T-cell (primary cell): ENCODE measurements around the gene FHL2. TPM values are rescaled to one million over a fixed set of nuclear protein-coding genes. Genes with fewer than 3 reads are reported as not detected.

Experiments
- ATAC-seq, 4 experiments: fragments of 200-7000 bp in 3 of 4; fragments of 150-1000 bp in 1 of 4; cut with Tn5 transposase; replicated peaks in 1 of 4; 1 replicate in 3 of 4; 2 replicates in 1 of 4; pipeline ENCODE4 v1.10.0; 2021; ENCODE audit warnings: moderate library complexity in 3 of 4, mild to moderate bottlenecking in 2 of 4, moderate number of reproducible peaks in 1 of 4
- CTCF ChIA-PET, 2 donors: fragments of 300-600 bp; sonication (Branson Sonifier 250); formaldehyde crosslinking; loops; one replicate each; lab custom pipeline; 2022; ENCODE audit warnings: antibody characterized with exemption in 2 of 2; lab: Charles Lee
- POLR2A ChIA-PET, 2 donors: fragments of 300-600 bp; sonication (Branson Sonifier 250); formaldehyde crosslinking; loops; one replicate each; lab custom pipeline; 2022; ENCODE audit warnings: antibody characterized with exemption in 2 of 2; lab: Charles Lee
- DNase-seq, 35 experiments: peaks; one replicate each; pipeline versions ENCODE4 v3.0.0 to v3.0.0-alpha.2; 2013 to 2023
- H3K27ac ChIP-seq: one replicate; pipeline ENCODE4 v1.5.1; 2013; ENCODE audit warnings: low read length
- H3K27me3 ChIP-seq, 2 experiments: replicated peaks in 1 of 2; 1 replicate in 1 of 2; 2 replicates in 1 of 2; pipeline versions ENCODE4 v1.6.1 to v1.7.0; 2013; ENCODE audit warnings: low read length in 1 of 2, mixed read lengths in 1 of 2; ENCODE audit not compliant: control insufficient read depth in 2 of 2, insufficient read depth in 2 of 2; ENCODE audit errors: extremely low read depth in 1 of 2
- H3K36me3 ChIP-seq, 2 donors: 1 replicate in 1 of 2; 2 replicates in 1 of 2; pipeline versions ENCODE4 v1.6.1 to v1.7.0; 2013; ENCODE audit warnings: low read length in 1 of 2; ENCODE audit not compliant: control insufficient read depth in 2 of 2, insufficient read depth in 1 of 2; ENCODE audit errors: extremely low read depth in 1 of 2
- H3K4me1 ChIP-seq, 2 experiments: 1 replicate in 1 of 2; 2 replicates in 1 of 2; pipeline versions ENCODE4 v1.6.1 to v1.7.0; 2013; ENCODE audit warnings: low read length in 2 of 2, mixed read lengths in 1 of 2; ENCODE audit not compliant: insufficient read depth in 2 of 2, control insufficient read depth in 1 of 2; ENCODE audit errors: extremely low read depth in 1 of 2
- H3K4me3 ChIP-seq, 2 donors: 1 replicate in 1 of 2; 2 replicates in 1 of 2; pipeline versions ENCODE4 v1.5.1 to v1.7.0; 2013; ENCODE audit warnings: mild to moderate bottlenecking in 2 of 2, low read length in 1 of 2, moderate library complexity in 1 of 2; ENCODE audit not compliant: control insufficient read depth in 1 of 2; ENCODE audit errors: extremely low read depth in 1 of 2
- H3K9me3 ChIP-seq: 2 replicates; pipeline ENCODE4 v1.7.0; 2013
- H3K27ac Mint-ChIP-seq, 2 donors: one replicate each; pipeline ENCODE4 v1.8.0; 2020 to 2021; ENCODE audit warnings: mild to moderate bottlenecking in 2 of 2, mixed read lengths in 2 of 2
- H3K27me3 Mint-ChIP-seq, 2 donors: one replicate each; pipeline ENCODE4 v1.8.0; 2021 to 2022; ENCODE audit warnings: mixed read lengths in 2 of 2
- H3K36me3 Mint-ChIP-seq: one replicate; pipeline ENCODE4 v1.8.0; 2021; ENCODE audit warnings: mixed read lengths
- H3K4me1 Mint-ChIP-seq, 3 donors: one replicate each; pipeline ENCODE4 v1.8.0; 2020 to 2022; ENCODE audit warnings: mixed read lengths in 3 of 3, mild to moderate bottlenecking in 1 of 3
- H3K4me3 Mint-ChIP-seq, 3 donors: one replicate each; pipeline ENCODE4 v1.8.0; 2020 to 2022; ENCODE audit warnings: mild to moderate bottlenecking in 3 of 3, mixed read lengths in 3 of 3, moderate library complexity in 3 of 3
- H3K9me3 Mint-ChIP-seq, 3 donors: one replicate each; pipeline ENCODE4 v1.8.0; 2020 to 2022; ENCODE audit warnings: mixed read lengths in 3 of 3
- WGBS: methylation state at CpG from one replicate; pipeline ENCODE4 v1.1.5; 2013; ENCODE audit warnings: missing lambda C conversion rate; ENCODE audit not compliant: insufficient coverage; 5-methylcytosine and 5-hydroxymethylcytosine counted together
- total RNA-seq, 35 experiments: library from RNA in 6 of 35; stranded (reverse) in 6 of 35; fragments of 120-200 nt in 1 of 35; gene quantifications; one replicate each; pipeline versions ENCODE4 v1.2.1 to v1.2.4 and lab custom pipeline; 2013 to 2026

The FHL2 gene
- total RNA-seq, 5 donors from 2014 or later (not counting 1 experiment from before 2014, with no cell fraction given), result 0.56 to 1.2 (median 1.1) TPM

DNA sequence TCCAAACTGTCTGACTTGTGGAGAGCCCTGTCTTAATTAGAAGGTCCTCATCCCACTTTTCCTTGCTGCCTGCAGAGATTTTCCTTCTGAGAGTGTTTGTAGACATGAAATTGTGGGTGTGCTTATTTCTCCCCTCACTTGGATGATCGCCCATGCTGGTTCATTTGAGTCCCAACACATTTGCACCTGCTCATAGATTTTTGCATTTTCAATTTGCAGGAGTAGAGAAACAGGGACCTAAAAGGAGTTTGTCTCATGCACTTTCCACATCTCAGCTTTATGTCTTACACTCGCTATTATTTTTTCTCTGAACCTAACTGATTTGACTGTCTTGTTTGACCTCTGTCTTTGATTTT, 33.2 kb upstream of the FHL2 start:
- H3K27ac ChIP-seq, result no peak overlapping the region
- no CpG with 5 or more reads among the region's 2 CpGs for WGBS

GRCh38 chr2:105431367-105432043, 32.7 kb upstream of the FHL2 start:
- WGBS, result 65% methylated on average over 2 of the region's 4 CpGs
- H3K4me1 ChIP-seq, result peaks cover 10 to 17% of the 10 kb centered on the region in 2 experiments
- Mint-ChIP-seq H3K4me3 (no peak overlapping the region), H3K27ac (no peak overlapping the region), H3K27me3 (peaks cover 2 to 7% of the 10 kb centered on the region in 2 donors), H3K9me3 (no peaks in the 10 kb centered on the region), H3K4me1 (peaks cover 15 to 23% (median 18%) of the 10 kb centered on the region in 3 donors), H3K36me3 (no peaks in the 10 kb centered on the region)
- POLR2A ChIA-PET, result no interaction called here
- no peaks in the 10 kb centered on the region for H3K36me3 ChIP-seq
- no peak for ATAC-seq
- no peak overlapping the region for H3K27ac ChIP-seq
- no peak for DNase-seq
- H3K27me3 ChIP-seq, result peaks cover 0 to 8% of the 10 kb centered on the region in 2 experiments
- CTCF ChIA-PET, result interaction anchor here in 1 of 2 donors (1.4 kb wide), 1 partner anchor 90 kb away, joined by 7 read pairs; no protein-coding TSS in a partner anchor
- H3K9me3 ChIP-seq, result no peaks in the 10 kb centered on the region
- no peak overlapping the region for H3K4me3 ChIP-seq

More for the DNA sequence above, 33.2 kb upstream of the FHL2 start:
- ChIA-PET CTCF (interaction anchor here in 1 of 2 donors (1.4 kb wide), 1 partner anchor 89 kb away, joined by 7 read pairs; no protein-coding TSS in a partner anchor), POLR2A (no interaction called here)
- peaks cover 10 to 18% (median 12%) of the 10 kb centered on the region in 3 donors for H3K4me1 Mint-ChIP-seq
- Histone ChIP-seq H3K4me3 (no peak overlapping the region), H3K27me3 (peaks cover 0 to 8% of the 10 kb centered on the region in 2 experiments), H3K36me3 (no peaks in the 10 kb centered on the region), H3K9me3 (no peaks in the 10 kb centered on the region), H3K4me1 (peaks cover 5 to 12% of the 10 kb centered on the region in 2 experiments)
- H3K9me3 Mint-ChIP-seq, result no peaks in the 10 kb centered on the region
- H3K36me3 Mint-ChIP-seq, result no peaks in the 10 kb centered on the region
- H3K27ac Mint-ChIP-seq, result no peak overlapping the region
- ATAC-seq, result no peak
- no peak for DNase-seq
- no peak overlapping the region for H3K4me3 Mint-ChIP-seq
- H3K27me3 Mint-ChIP-seq, result peaks cover 5 to 7% of the 10 kb centered on the region in 2 donors

- Histone ChIP-seq H3K36me3 (no peaks in the 10 kb centered on the region), H3K9me3 (no peaks in the 10 kb centered on the region), H3K27ac (no peak overlapping the region), H3K4me3 (no peak overlapping the region), H3K27me3 (peaks cover 0 to 8% of the 10 kb centered on the region in 2 experiments), H3K4me1 (peaks cover 16 to 22% of the 10 kb centered on the region in 2 experiments)
- Mint-ChIP-seq H3K27me3 (peaks cover 0 to 8% of the 10 kb centered on the region in 2 donors), H3K9me3 (peaks cover 0 to under 1% (median 0%) of the 10 kb centered on the region in 3 donors), H3K4me3 (peak overlapping the region in 1 of 3 donors; percentile 8), H3K27ac (no peak overlapping the region), H3K36me3 (no peaks in the 10 kb centered on the region), H3K4me1 (peaks cover 23 to 32% (median 26%) of the 10 kb centered on the region in 3 donors)
- no peak for ATAC-seq
- CTCF ChIA-PET, result no interaction called here
- POLR2A ChIA-PET, result no interaction called here
- 92% methylated on average over 7 of the region's 12 CpGs for WGBS
- DNase-seq, result no peak
These were observed 29.7 kb upstream of the FHL2 start for GRCh38 chr2:105428387-105429018.

DNA sequence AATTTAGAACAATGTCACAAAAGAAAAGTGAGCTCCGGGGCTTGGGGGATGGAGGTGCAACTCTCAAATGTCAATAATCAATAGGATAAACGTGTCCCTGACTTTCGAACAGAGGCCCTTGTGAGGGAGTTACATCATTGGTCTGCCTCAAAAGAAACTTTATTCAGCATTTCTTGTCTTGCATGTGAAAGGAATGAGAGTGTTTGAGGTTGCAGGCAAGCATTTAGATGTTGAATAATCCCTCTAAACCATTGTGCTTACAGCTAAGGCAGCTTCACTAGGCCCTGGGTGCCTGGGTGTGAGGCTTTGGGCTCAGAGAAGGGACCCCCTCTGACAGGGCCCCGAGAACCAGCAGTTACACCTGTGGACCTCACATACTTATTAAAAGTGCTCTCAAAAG, 28.6 kb upstream of the FHL2 start:
- Mint-ChIP-seq H3K4me3 (peak overlapping the region in 1 of 3 donors; percentile 79), H3K4me1 (peaks cover 23 to 32% (median 26%) of the 10 kb centered on the region in 3 donors), H3K27me3 (peaks cover 0 to 8% of the 10 kb centered on the region in 2 donors), H3K9me3 (peaks cover 0 to 4% (median 0%) of the 10 kb centered on the region in 3 donors), H3K36me3 (no peaks in the 10 kb centered on the region), H3K27ac (no peak overlapping the region)
- CTCF ChIA-PET, result interaction anchor here in 1 of 2 donors (0.6 kb wide), 1 partner anchor 93 kb away, joined by 6 read pairs; no protein-coding TSS in a partner anchor
- ATAC-seq (no peak), DNase-seq (no peak)
- Histone ChIP-seq H3K4me1 (peaks cover 16 to 22% of the 10 kb centered on the region in 2 experiments), H3K27me3 (peaks cover 0 to 8% of the 10 kb centered on the region in 2 experiments), H3K36me3 (no peaks in the 10 kb centered on the region), H3K27ac (no peak overlapping the region), H3K9me3 (no peaks in the 10 kb centered on the region), H3K4me3 (no peak overlapping the region)
- POLR2A ChIA-PET, result interaction anchor here in 1 of 2 donors (0.6 kb wide), 1 partner anchor 17 kb away, joined by 3 read pairs; no protein-coding TSS in a partner anchor
- WGBS, result no CpG with 5 or more reads among the region's 4 CpGs

DNA sequence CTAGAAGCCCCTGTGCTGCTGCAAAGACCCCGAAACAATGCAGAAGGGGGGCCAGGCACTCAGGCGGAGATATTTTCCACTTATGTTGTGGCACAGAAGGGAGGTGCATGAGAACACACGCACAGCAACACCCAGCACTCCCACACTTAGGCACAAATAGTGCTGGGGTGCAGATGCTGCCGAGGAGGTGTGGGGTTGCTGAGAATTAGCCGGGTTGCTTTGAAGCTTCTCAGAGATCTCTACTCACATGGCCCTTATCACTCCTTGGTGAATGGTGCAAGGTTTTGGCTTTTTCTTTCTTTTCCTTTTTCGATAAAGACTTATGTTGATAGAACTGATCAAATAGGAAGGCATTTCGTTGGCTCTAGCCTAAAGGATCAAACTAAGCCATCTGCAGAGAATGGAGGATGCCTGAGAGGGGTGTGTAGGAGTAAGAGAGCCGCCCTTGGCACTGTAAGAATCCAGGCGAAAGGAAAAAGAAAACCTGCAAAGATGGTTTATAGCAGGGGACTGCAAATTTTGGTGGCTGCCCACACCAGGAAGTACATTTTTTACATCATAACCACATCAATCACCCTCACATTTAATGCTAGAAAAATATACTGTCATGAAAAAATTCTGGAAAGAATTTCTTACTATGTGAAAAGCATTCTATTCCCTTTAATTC, 27.9 kb upstream of the FHL2 start:
- Mint-ChIP-seq H3K4me1 (peaks cover 23 to 32% (median 26%) of the 10 kb centered on the region in 3 donors), H3K27me3 (peaks cover 4 to 12% of the 10 kb centered on the region in 2 donors), H3K9me3 (peaks cover 0 to 4% (median 0%) of the 10 kb centered on the region in 3 donors), H3K36me3 (no peaks in the 10 kb centered on the region), H3K4me3 (peak overlapping the region; percentile 8 to 79 (median 48)), H3K27ac (peak overlapping the region; percentile 59 to 72)
- DNase-seq (peak in 2 of 35 experiments; percentile 14 to 22), ATAC-seq (peak; percentile 48 to 82 (median 72))
- no peaks in the 10 kb centered on the region for H3K36me3 ChIP-seq
- ChIA-PET POLR2A (no interaction called here), CTCF (interaction anchor here in 1 of 2 donors (0.5 kb wide), 1 partner anchor 194 kb away, joined by 3 read pairs; no protein-coding TSS in a partner anchor)
- H3K4me3 ChIP-seq, result peak overlapping the region in 1 of 2 donors; percentile 53
- peaks cover 0 to 11% of the 10 kb centered on the region in 2 experiments for H3K27me3 ChIP-seq
- no CpG with 5 or more reads among the region's 9 CpGs for WGBS
- peaks cover 16 to 22% of the 10 kb centered on the region in 2 experiments for H3K4me1 ChIP-seq
- no peak overlapping the region for H3K27ac ChIP-seq
- H3K9me3 ChIP-seq, result no peaks in the 10 kb centered on the region
